Nucleus accumbens (tissue), 56 donors: ENCODE results near the gene MFF.

ENCODE experiments used
- DNase-seq, 56 donors: peaks; one replicate each; lab custom pipeline; 2025; lab: John Stamatoyannopoulos, UW

Gene MFF

GRCh38 chr2:227326783-227327182, 1.7 kb downstream of the MFF start:
- DNase-seq, result no peak

GRCh38 chr2:227335713-227336112, 10.7 kb downstream of the MFF start:
- DNase-seq, result peak in 1 of 56 donors; percentile 14

- no peak for DNase-seq
Observed at GRCh38 chr2:227337442-227337841, 12.4 kb downstream of the MFF start.

- no peak for DNase-seq
Observed at GRCh38 chr2:227339098-227339599, 14.1 kb downstream of the MFF start.

- peak in 5 of 56 donors; percentile 3 to 43 (median 16) for DNase-seq
Observed at GRCh38 chr2:227340106-227340505, 15.1 kb downstream of the MFF start.

- no peak for DNase-seq
Observed at GRCh38 chr2:227341553-227341952, 16.5 kb downstream of the MFF start.

- DNase-seq, result no peak
Observed at GRCh38 chr2:227344231-227344630, 19.2 kb downstream of the MFF start.

GRCh38 chr2:227347117-227347516, 22.1 kb downstream of the MFF start:
- no peak for DNase-seq

GRCh38 chr2:227348324-227348723, 23.3 kb downstream of the MFF start:
- DNase-seq, result no peak

GRCh38 chr2:227349989-227350612, 25.1 kb downstream of the MFF start:
- DNase-seq, result no peak

- DNase-seq, result no peak
Observed at GRCh38 chr2:227351639-227352038, 26.6 kb downstream of the MFF start.

GRCh38 chr2:227360351-227360750, 35.3 kb downstream of the MFF start:
- no peak for DNase-seq

- DNase-seq, result peak in 1 of 56 donors; percentile 2
Observed at GRCh38 chr2:227363756-227364155, 38.7 kb downstream of the MFF start.

GRCh38 chr2:227364585-227365263, 39.7 kb downstream of the MFF start:
- peak in 7 of 56 donors; percentile 9 to 32 (median 16) for DNase-seq

GRCh38 chr2:227365833-227366232, 40.8 kb downstream of the MFF start:
- no peak for DNase-seq

GRCh38 chr2:227366769-227367426, 41.8 kb downstream of the MFF start:
- DNase-seq, result peak in 1 of 56 donors; percentile 13

GRCh38 chr2:227367427-227367795, 42.4 kb downstream of the MFF start:
- DNase-seq, result no peak

GRCh38 chr2:227368574-227368973, 43.5 kb downstream of the MFF start:
- no peak for DNase-seq

GRCh38 chr2:227370092-227370491, 45.0 kb downstream of the MFF start:
- DNase-seq, result no peak

GRCh38 chr2:227370791-227371312, 45.8 kb downstream of the MFF start:
- DNase-seq, result peak in 2 of 56 donors; percentile 15 to 19

- no peak for DNase-seq
Observed at GRCh38 chr2:227373389-227373788, 48.3 kb downstream of the MFF start.
